ENCODE data around the gene SLC22A15. TPM values are rescaled to one million over a fixed set of nuclear protein-coding genes. Genes with fewer than 3 reads are reported as not detected.

Gene SLC22A15
- total and polyA plus RNA-seq, 10 of the 15 experiments (the other 5 are each of a cell fraction or from before 2014, with no cell fraction given), result 0.05 to 2.8 (median 0.13) TPM; not detected in 1

GRCh38 chr1:116020668-116021272 lies 44.5 kb downstream of the SLC22A15 start:
- Histone ChIP-seq H4K20me1 (ENCODE audit: control insufficient read depth, insufficient read depth) (no peaks in the 10 kb centered on the region), H3K36me3 (ENCODE audit: control insufficient read depth in 2 of 2, insufficient read depth in 2 of 2, low read length in 1 of 2) (no peaks in the 10 kb centered on the region), H3K27me3 (replicated peaks in 1 of 2; ENCODE audit: control insufficient read depth in 2 of 2, insufficient read depth in 2 of 2, low read length in 1 of 2) (no peaks in the 10 kb centered on the region), H2AFZ (ENCODE audit: control insufficient read depth, low read depth, low read length) (no peak overlapping the region), H3K9ac (ENCODE audit: control insufficient read depth, insufficient read depth, low read length) (no peak overlapping the region), H3K79me2 (ENCODE audit: control insufficient read depth, insufficient read depth, low read length) (no peaks in the 10 kb centered on the region), H3K4me2 (ENCODE audit: control insufficient read depth, insufficient read depth) (no peak overlapping the region), H3K9me3 (replicated peaks; ENCODE audit: control insufficient read depth, insufficient read depth, low read length) (no peaks in the 10 kb centered on the region), H3K4me3 (no peak overlapping the region), H3K4me1 (ENCODE audit: control insufficient read depth, insufficient read depth, low read length) (no peaks in the 10 kb centered on the region), H3K27ac (ENCODE audit: control insufficient read depth, insufficient read depth) (no peak overlapping the region)
- peak; percentile 97 for ATAC-seq
- no TSS peak for BruUV-seq (replicated peaks)
- 20% methylated on average over 5 of the region's 5 CpGs for WGBS (ENCODE audit: insufficient coverage, insufficient replicate concordance, low lambda C conversion rate, missing lambda C conversion rate)
- ChIA-PET RAD21 (ENCODE audit: unreplicated experiment) (interaction anchor here (0.6 to 3.0 kb wide), 19 partner anchors 8 to 478 kb away, joined by 3 to 20 read pairs (median 4); partner anchors contain the start of gene MAB21L3), POLR2A (interaction anchor here (0.6 to 0.9 kb wide), 2 partner anchors 13 to 47 kb away, joined by 3 read pairs; no protein-coding TSS in a partner anchor), CTCF (interaction anchor here (0.7 to 4.4 kb wide), 43 partner anchors 11 to 478 kb away, joined by 3 to 60 read pairs (median 4); partner anchors contain the start of gene MAB21L3), SMC1A (ENCODE audit: uncharacterized antibody, unreplicated experiment) (interaction anchor here (0.5 to 3.6 kb wide), 22 partner anchors 9 to 465 kb away, joined by 3 to 22 read pairs (median 4); no protein-coding TSS in a partner anchor)
- intact Hi-C loops (cut with micrococcal nuclease; ENCODE audit: unreplicated experiment) (loop anchor here (1.0 kb wide), 1 partner anchor 214 kb away; no protein-coding TSS in a partner anchor), in situ Hi-C loops (cut with MboI) (no loop called here)
- TF ChIP-seq RAD21 (IDR thresholded peaks at IDR 0.05; ENCODE audit: insufficient read depth, low read depth, low read length) (peak; percentile 70), HDAC2 (IDR thresholded peaks at IDR 0.05) (no peak), SRF (IDR thresholded peaks at IDR 0.05; ENCODE audit: low read depth in 2 of 2, low read length in 2 of 2) (no peak), CBX3 (IDR thresholded peaks at IDR 0.05; ENCODE audit: borderline replicate concordance, low read depth) (no peak), FOS (IDR thresholded peaks at IDR 0.05; ENCODE audit: borderline replicate concordance, extremely low read depth, insufficient read length) (no peak), CTCF (IDR thresholded peaks at IDR 0.05 in 2 of 3, conservative IDR thresholded peaks at IDR 0.05 in 1 of 3; ENCODE audit: control insufficient read depth in 2 of 3, extremely low read depth in 1 of 3, insufficient read depth in 1 of 3, low read depth in 3 of 3, low read length in 3 of 3) (peak; percentile 72 to 85 (median 79)), WRNIP1 (IDR thresholded peaks at IDR 0.05; ENCODE audit: borderline replicate concordance, low read depth, low read length) (no peak), MEF2B (IDR thresholded peaks at IDR 0.05; ENCODE audit: partially characterized antibody, poor library complexity, severe bottlenecking) (no peak), SMC3 (IDR thresholded peaks at IDR 0.05; ENCODE audit: borderline replicate concordance, low read length) (peak; percentile 28; the same call in 1 of the 2 replicates), YY1 (IDR thresholded peaks at IDR 0.05; ENCODE audit: low read depth, low read length) (peak; percentile 47; the same call in 1 of the 2 replicates)
- no peak for DNase-seq (ENCODE audit: low read depth, low spot score)
- peak; percentile 65 for FAIRE-seq

All from GM12878 (cell line).